ENCODE measurements around the gene PLAU.

The PLAU gene

DNA sequence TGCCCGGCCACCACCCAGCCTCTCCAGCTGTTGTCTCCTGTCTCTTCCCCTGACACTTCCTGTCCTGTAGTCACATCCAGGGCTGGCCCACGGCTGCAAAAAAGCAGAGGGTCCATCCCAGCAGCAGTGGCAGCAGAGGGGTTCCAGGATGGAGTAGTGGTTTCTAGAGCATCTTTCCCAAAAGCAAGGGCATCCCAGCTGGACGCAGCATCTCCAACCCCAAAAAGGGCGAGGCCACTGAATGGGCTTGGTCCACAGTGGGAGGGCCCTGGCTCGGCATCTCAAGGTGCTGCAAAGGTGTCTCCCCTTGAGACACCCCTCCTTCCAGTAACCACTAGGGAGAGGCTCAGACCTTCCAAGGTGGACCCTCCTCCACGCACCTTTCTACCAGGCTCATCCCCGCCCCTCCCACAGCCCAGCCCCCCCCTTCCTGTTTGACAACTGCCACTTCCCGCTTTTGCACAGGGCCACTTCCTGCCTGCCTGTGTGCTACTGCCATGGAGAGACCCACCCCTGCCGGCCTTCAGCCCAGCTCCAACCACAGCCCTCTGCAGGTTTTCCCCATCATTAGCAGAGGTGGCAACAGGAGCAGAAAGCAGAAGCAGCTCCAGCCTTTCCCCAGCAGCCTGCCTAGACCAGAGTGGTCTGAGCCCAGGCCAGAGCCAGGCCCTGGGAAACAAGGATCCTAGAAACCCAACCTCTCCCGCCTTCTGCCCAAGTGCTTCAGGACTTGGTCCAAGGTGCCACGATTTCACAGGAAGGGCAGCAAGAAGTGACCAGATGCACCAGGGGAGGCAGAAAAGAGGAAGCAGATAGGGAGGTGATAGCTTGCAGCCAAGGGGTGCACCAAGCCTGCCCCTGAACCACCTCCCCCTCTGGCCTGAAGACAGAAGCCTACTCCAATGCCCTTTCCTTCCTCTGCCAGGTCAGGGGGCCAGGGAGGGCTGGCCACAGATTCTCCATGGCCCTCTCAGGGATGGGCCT, 45.2 kb upstream of the PLAU start:
- no peak for TF ChIP-seq CTCF (IDR thresholded peaks at IDR 0.05; ENCODE audit: low read depth, low read length, missing control alignments)
- Histone ChIP-seq H3K4me3 (ENCODE audit: low read depth, low read length) (no peak overlapping the region), H3K27ac (no peak overlapping the region), H3K36me3 (replicated peaks) (peaks cover 15% of the 10 kb centered on the region), H3K27me3 (replicated peaks) (no peaks in the 10 kb centered on the region)
- DNase-seq: no peak
- in situ Hi-C loops (cut with HindIII; ENCODE audit: low pct_ligation_motif_present, low sequenced_read_pairs): no loop called here

DNA sequence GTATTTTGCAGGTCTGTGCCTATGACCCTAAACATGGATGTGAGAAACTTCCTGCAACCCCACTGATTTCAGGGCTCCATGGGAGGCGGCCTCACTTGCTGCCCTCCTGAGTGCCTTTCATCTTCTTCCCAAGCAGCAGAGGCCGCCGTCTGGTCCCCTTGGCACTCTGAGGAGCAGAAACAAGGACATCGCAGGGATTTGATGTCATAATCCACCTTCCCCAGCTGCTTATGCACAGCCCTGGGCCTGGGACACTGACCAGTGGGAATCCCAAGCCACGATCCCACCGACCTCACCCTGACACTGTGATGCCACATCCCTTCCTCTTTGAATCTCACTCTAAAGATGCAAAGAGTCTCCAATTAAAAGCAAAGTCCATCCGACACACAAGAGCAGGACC, 44.3 kb upstream of the PLAU start:
- H3K4me3 ChIP-seq (ENCODE audit: low read depth, low read length): no peak overlapping the region
- DNase-seq: no peak
- peaks cover 17% of the 10 kb centered on the region for H3K36me3 ChIP-seq (replicated peaks)
- no peak for TF ChIP-seq CTCF (IDR thresholded peaks at IDR 0.05; ENCODE audit: low read depth, low read length, missing control alignments)
- in situ Hi-C loops (cut with HindIII; ENCODE audit: low pct_ligation_motif_present, low sequenced_read_pairs): no loop called here
- no peaks in the 10 kb centered on the region for H3K27me3 ChIP-seq (replicated peaks)
- H3K27ac ChIP-seq: no peak overlapping the region

GRCh38 chr10:73867126-73867807, 43.7 kb upstream of the PLAU start:
- H3K36me3 ChIP-seq (replicated peaks): peaks cover 18% of the 10 kb centered on the region
- TF ChIP-seq CTCF (IDR thresholded peaks at IDR 0.05; ENCODE audit: low read depth, low read length, missing control alignments): peak; percentile 18
- in situ Hi-C loops (cut with HindIII; ENCODE audit: low pct_ligation_motif_present, low sequenced_read_pairs): no loop called here

DNA sequence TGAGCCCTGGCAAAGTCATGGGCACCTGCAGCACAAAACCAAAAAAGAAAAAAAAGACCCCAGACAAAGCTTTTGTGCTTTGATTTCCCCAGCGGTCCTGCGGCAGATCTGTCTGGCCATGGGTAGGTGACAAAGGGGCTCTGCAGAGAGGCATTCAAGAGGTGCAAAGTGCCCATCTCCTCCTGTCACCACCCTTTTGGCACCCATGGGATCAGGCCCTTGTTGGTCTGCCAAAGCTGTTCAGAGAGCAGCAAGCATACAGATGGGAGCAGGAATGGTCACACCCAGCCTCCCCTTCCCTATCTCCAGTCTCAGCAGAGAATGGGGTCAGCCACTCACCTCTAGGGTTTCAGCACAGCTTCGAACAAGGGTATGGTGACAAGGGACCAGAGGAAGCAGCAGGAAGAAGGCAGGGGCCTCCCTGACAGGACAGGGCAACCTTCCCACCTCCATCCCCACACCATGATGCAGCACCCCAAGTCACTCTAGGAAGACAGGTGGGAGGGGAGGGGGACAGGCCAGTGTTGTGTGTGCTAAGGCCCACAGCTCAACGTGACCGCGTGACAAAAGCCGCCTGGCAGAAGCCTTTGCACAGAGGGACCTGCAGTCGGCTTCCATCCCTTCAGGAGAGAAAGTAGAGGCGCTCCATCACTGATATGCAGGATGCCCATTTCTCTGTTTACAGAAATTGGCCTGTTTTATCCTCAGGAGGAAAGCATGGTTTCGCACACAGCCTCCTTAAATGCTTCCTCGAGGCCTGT, 42.9 kb upstream of the PLAU start:
- in situ Hi-C loops (cut with HindIII; ENCODE audit: low pct_ligation_motif_present, low sequenced_read_pairs): no loop called here
- no peaks in the 10 kb centered on the region for H3K27me3 ChIP-seq (replicated peaks)
- H3K36me3 ChIP-seq (replicated peaks): peaks cover 18% of the 10 kb centered on the region
- H3K4me3 ChIP-seq (ENCODE audit: low read depth, low read length): no peak overlapping the region
- no peak overlapping the region for H3K27ac ChIP-seq
- DNase-seq: no peak
- TF ChIP-seq CTCF (IDR thresholded peaks at IDR 0.05; ENCODE audit: low read depth, low read length, missing control alignments): no peak

More at GRCh38 chr10:73867126-73867807, 43.7 kb upstream of the PLAU start:
- H3K27ac ChIP-seq: no peak overlapping the region
- DNase-seq: no peak
- H3K27me3 ChIP-seq (replicated peaks): no peaks in the 10 kb centered on the region
- no peak overlapping the region for H3K4me3 ChIP-seq (ENCODE audit: low read depth, low read length)

- H3K27ac ChIP-seq: no peak overlapping the region
- H3K27me3 ChIP-seq (replicated peaks): no peaks in the 10 kb centered on the region
- TF ChIP-seq CTCF (IDR thresholded peaks at IDR 0.05; ENCODE audit: low read depth, low read length, missing control alignments): no peak
- no peak overlapping the region for H3K4me3 ChIP-seq (ENCODE audit: low read depth, low read length)
- peaks cover 18% of the 10 kb centered on the region for H3K36me3 ChIP-seq (replicated peaks)
- DNase-seq: no peak
- in situ Hi-C loops (cut with HindIII; ENCODE audit: low pct_ligation_motif_present, low sequenced_read_pairs): no loop called here
These were observed 42.2 kb upstream of the PLAU start for GRCh38 chr10:73868655-73869195.
